Lower lobe of right lung (tissue), 2 donors: Measurements from ENCODE around the gene APBB2. TPM values are rescaled to one million over a fixed set of nuclear protein-coding genes. Genes with fewer than 3 reads are reported as not detected.
"Not testable (repeated sequence)": the region's sequence is repeated elsewhere in the genome, so short reads cannot be mapped to it uniquely, and the experiment has no call there.

Source experiments
- ATAC-seq, 2 donors: fragments of 200-7000 bp; cut with Tn5 transposase; one replicate each; pipeline ENCODE4 v1.9.1; 2020 to 2022; ENCODE audit warnings: mild to moderate bottlenecking in 2 of 2, moderate library complexity in 2 of 2
- DNase-seq: peaks from one replicate; pipeline ENCODE4 v3.0.0-alpha.2; 2020
- H3K27ac ChIP-seq: fragments of 200-600 bp; one replicate; pipeline ENCODE4 v1.8.0; 2022
- H3K27me3 ChIP-seq: fragments of 200-600 bp; one replicate; pipeline ENCODE4 v1.8.0; 2022; ENCODE audit warnings: low read depth
- H3K36me3 ChIP-seq: fragments of 200-600 bp; one replicate; pipeline ENCODE4 v1.8.0; 2022; ENCODE audit warnings: mild to moderate bottlenecking
- H3K4me1 ChIP-seq: fragments of 200-600 bp; one replicate; pipeline ENCODE4 v1.8.0; 2022
- H3K4me3 ChIP-seq: fragments of 200-600 bp; one replicate; pipeline ENCODE4 v1.8.0; 2022; ENCODE audit warnings: mild to moderate bottlenecking
- H3K9me3 ChIP-seq: fragments of 200-600 bp; one replicate; pipeline ENCODE4 v1.8.0; 2022
- intact Hi-C: fragments of 100-400 bp; cut with DNase I; formaldehyde crosslinking; loops from one replicate; pipeline ENCODE4 v1.11.0; 2022
- total RNA-seq: library from RNA; stranded (reverse); fragmentation: NEBNext Ultra II Directional; extraction: Animal tissue kit (Norgen Biotek cat#: 25700); gene quantifications from one replicate; pipeline ENCODE4 v1.2.1, GENCODE V29; 2021
- TF ChIP-seq, protein P1 (sequence below): fragments of 200-600 bp; IDR thresholded peaks from one replicate; pipeline ENCODE4 v1.8.0; 2022; ENCODE audit warnings: antibody characterized with exemption, mild to moderate bottlenecking
- donor health status: DM: no; HTN: yes; CAD: no; lungs with severe emphysema.

Gene APBB2
- total RNA-seq, 1 donor from 2014 or later: 59.3 TPM

- intact Hi-C loops: no loop called here
- DNase-seq: no peak
- TF ChIP-seq, protein P1, sequence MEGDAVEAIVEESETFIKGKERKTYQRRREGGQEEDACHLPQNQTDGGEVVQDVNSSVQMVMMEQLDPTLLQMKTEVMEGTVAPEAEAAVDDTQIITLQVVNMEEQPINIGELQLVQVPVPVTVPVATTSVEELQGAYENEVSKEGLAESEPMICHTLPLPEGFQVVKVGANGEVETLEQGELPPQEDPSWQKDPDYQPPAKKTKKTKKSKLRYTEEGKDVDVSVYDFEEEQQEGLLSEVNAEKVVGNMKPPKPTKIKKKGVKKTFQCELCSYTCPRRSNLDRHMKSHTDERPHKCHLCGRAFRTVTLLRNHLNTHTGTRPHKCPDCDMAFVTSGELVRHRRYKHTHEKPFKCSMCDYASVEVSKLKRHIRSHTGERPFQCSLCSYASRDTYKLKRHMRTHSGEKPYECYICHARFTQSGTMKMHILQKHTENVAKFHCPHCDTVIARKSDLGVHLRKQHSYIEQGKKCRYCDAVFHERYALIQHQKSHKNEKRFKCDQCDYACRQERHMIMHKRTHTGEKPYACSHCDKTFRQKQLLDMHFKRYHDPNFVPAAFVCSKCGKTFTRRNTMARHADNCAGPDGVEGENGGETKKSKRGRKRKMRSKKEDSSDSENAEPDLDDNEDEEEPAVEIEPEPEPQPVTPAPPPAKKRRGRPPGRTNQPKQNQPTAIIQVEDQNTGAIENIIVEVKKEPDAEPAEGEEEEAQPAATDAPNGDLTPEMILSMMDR: no peak
Measured at GRCh38 chr4:40825014-40825838, 389.1 kb downstream of the APBB2 start.

GRCh38 chr4:40822420-40823166 lies 391.7 kb downstream of the APBB2 start:
- TF ChIP-seq, protein P1: no peak
- H3K36me3 ChIP-seq: peaks cover 73% of the 10 kb centered on the region
- no peak for DNase-seq
- H3K27ac ChIP-seq: no peak overlapping the region
- H3K9me3 ChIP-seq: no peaks in the 10 kb centered on the region
- no peak overlapping the region for H3K4me3 ChIP-seq
- no peaks in the 10 kb centered on the region for H3K4me1 ChIP-seq
- intact Hi-C loops: no loop called here
- H3K27me3 ChIP-seq: no peaks in the 10 kb centered on the region
- peak in 1 of 2 donors; percentile 18 for ATAC-seq

More at GRCh38 chr4:40825014-40825838, 389.1 kb downstream of the APBB2 start:
- H3K9me3 ChIP-seq: no peaks in the 10 kb centered on the region
- no peaks in the 10 kb centered on the region for H3K4me1 ChIP-seq
- H3K36me3 ChIP-seq: peaks cover 79% of the 10 kb centered on the region
- H3K27me3 ChIP-seq: no peaks in the 10 kb centered on the region
- H3K4me3 ChIP-seq: no peak overlapping the region
- ATAC-seq: no peak
- H3K27ac ChIP-seq: no peak overlapping the region

GRCh38 chr4:40820101-40820500 lies 394.2 kb downstream of the APBB2 start:
- Histone ChIP-seq H3K27ac (no peak overlapping the region), H3K36me3 (peaks cover 82% of the 10 kb centered on the region), H3K9me3 (no peaks in the 10 kb centered on the region), H3K27me3 (no peaks in the 10 kb centered on the region), H3K4me3 (no peak overlapping the region), H3K4me1 (no peaks in the 10 kb centered on the region)
- DNase-seq: no peak
- ATAC-seq: no peak
- TF ChIP-seq, protein P1: no peak
- intact Hi-C loops: no loop called here

GRCh38 chr4:40817157-40817556 lies 397.2 kb downstream of the APBB2 start:
- DNase-seq, H3K27me3 ChIP-seq, intact Hi-C loops, ATAC-seq, H3K9me3 ChIP-seq, H3K4me3 ChIP-seq, H3K27ac ChIP-seq, H3K4me1 ChIP-seq: not testable (repeated sequence)
- H3K36me3 ChIP-seq: peaks cover 76% of the 10 kb centered on the region

GRCh38 chr4:40812856-40813255 lies 401.5 kb downstream of the APBB2 start:
- Histone ChIP-seq H3K9me3 (no peaks in the 10 kb centered on the region), H3K36me3 (peaks cover 43% of the 10 kb centered on the region), H3K27me3 (no peaks in the 10 kb centered on the region), H3K4me3 (no peak overlapping the region), H3K27ac (peak overlapping the region; percentile 59), H3K4me1 (no peaks in the 10 kb centered on the region)
- TF ChIP-seq, protein P1: no peak
- intact Hi-C loops: no loop called here
- ATAC-seq (no peak), DNase-seq (no peak)

GRCh38 chr4:40812386-40812785 lies 402.0 kb downstream of the APBB2 start:
- TF ChIP-seq, protein P1: no peak
- intact Hi-C loops: no loop called here
- H3K4me3 ChIP-seq: no peak overlapping the region
- H3K27ac ChIP-seq: peak overlapping the region; percentile 59
- H3K4me1 ChIP-seq: no peaks in the 10 kb centered on the region
- no peaks in the 10 kb centered on the region for H3K9me3 ChIP-seq
- DNase-seq (peak; percentile 62), ATAC-seq (peak; percentile 73 to 78)
- H3K36me3 ChIP-seq: peaks cover 39% of the 10 kb centered on the region
- H3K27me3 ChIP-seq: no peaks in the 10 kb centered on the region
